ENCODE results near the gene BEST2. TPM values are rescaled to one million over a fixed set of nuclear protein-coding genes. Genes with fewer than 3 reads are reported as not detected.

BEST2 gene
- total RNA-seq, 1 experiment from 2014 or later = 0.10 TPM

- ChIA-PET CTCF (interaction anchor here (0.5 to 1.0 kb wide), 2 partner anchors 10 to 54 kb away, joined by 3 to 5 read pairs; no protein-coding TSS in a partner anchor), POLR2A (interaction anchor here (1.1 kb wide), 1 partner anchor 21 kb away, joined by 3 read pairs; the partner anchor contains the start of gene JUNB), RAD21 (ENCODE audit: low non-redundant PET in 1 of 2, low total read pairs in 2 of 2, uncharacterized antibody in 2 of 2, unreplicated experiment in 2 of 2) (no interaction called here)
- H4K20me1 ChIP-seq (ENCODE audit: insufficient read depth) = no peaks in the 10 kb centered on the region
- H2AFZ ChIP-seq (ENCODE audit: low read depth, low read length, poor library complexity, severe bottlenecking) = no peak overlapping the region
- no peak for TF ChIP-seq ZNF274 (IDR thresholded peaks at IDR 0.05; ENCODE audit: low read depth, low read length)
- no peak for TF ChIP-seq POLR2AphosphoS5 (IDR thresholded peaks at IDR 0.05; ENCODE audit: low read depth, low read length)
- TF ChIP-seq ATF3 (IDR thresholded peaks at IDR 0.05) = no peak
- no peak for TF ChIP-seq CTCF (IDR thresholded peaks at IDR 0.05 in 2 of 3, conservative IDR thresholded peaks at IDR 0.05 in 1 of 3; ENCODE audit: borderline replicate concordance in 1 of 3, insufficient read depth in 1 of 3, low read depth in 2 of 3, low read length in 2 of 3)
- TF ChIP-seq EZH2 (IDR thresholded peaks at IDR 0.05) = no peak
- no peak for TF ChIP-seq SRF (IDR thresholded peaks at IDR 0.05; ENCODE audit: low read depth)
- no peak for TF ChIP-seq REST (IDR thresholded peaks at IDR 0.05; ENCODE audit: low read depth)
- TF ChIP-seq CBX3 (IDR thresholded peaks at IDR 0.05; ENCODE audit: low read depth) = no peak
- no peak for TF ChIP-seq YY1 (IDR thresholded peaks at IDR 0.05; ENCODE audit: extremely low read depth, insufficient replicate concordance, low read depth, low read length)
- TF ChIP-seq POLR2A (IDR thresholded peaks at IDR 0.05; ENCODE audit: borderline replicate concordance, extremely low read depth, insufficient read depth, insufficient read length) = no peak
- no peak for TF ChIP-seq EGR1 (IDR thresholded peaks at IDR 0.05; ENCODE audit: low read depth)
- no peak for TF ChIP-seq SP1 (IDR thresholded peaks at IDR 0.05; ENCODE audit: low read depth)
- no peak for TF ChIP-seq MAX (IDR thresholded peaks at IDR 0.05)
- TF ChIP-seq SIN3A (IDR thresholded peaks at IDR 0.05; ENCODE audit: low read depth) = no peak
- no peak for TF ChIP-seq ZFX (IDR thresholded peaks at IDR 0.05)
- no peak for DNase-seq (ENCODE audit: low read depth, low spot score)
- peaks cover 6% of the 10 kb centered on the region; the same call in 1 of the 2 replicates for H3K79me2 ChIP-seq (ENCODE audit: insufficient read depth, low read length)
- no peaks in the 10 kb centered on the region for H3K27me3 ChIP-seq (ENCODE audit: insufficient read depth, low read length)
- no peak for ATAC-seq
- no peaks in the 10 kb centered on the region for H3K9me2 ChIP-seq (ENCODE audit: insufficient read depth)
- no peak overlapping the region for H3K27ac ChIP-seq (ENCODE audit: low read depth, low read length)
- no peak overlapping the region for H3K4me2 ChIP-seq (ENCODE audit: low read length)
- no peaks in the 10 kb centered on the region for H3K9me3 ChIP-seq (ENCODE audit: control insufficient read depth in 1 of 2, insufficient read depth in 1 of 2, low read depth in 1 of 2, low read length in 2 of 2)
- intact Hi-C loops (cut with micrococcal nuclease) = no loop called here
- H3K4me3 ChIP-seq (replicated peaks in 1 of 2; ENCODE audit: low read depth in 1 of 2, low read length in 2 of 2) = no peak overlapping the region
- peaks cover 19 to 40% of the 10 kb centered on the region in 2 experiments for H3K4me1 ChIP-seq (ENCODE audit: control insufficient read depth in 1 of 2, insufficient read depth in 2 of 2, low read length in 2 of 2)
- no TSS peak for BruUV-seq (replicated peaks)
- H3K9ac ChIP-seq (ENCODE audit: low read length) = no peak overlapping the region
- H3K36me3 ChIP-seq (ENCODE audit: control insufficient read depth in 1 of 2, insufficient read depth in 2 of 2, low read length in 2 of 2) = peaks cover 0 to 9% of the 10 kb centered on the region in 2 experiments; a peak in 2 of 4 replicates
These were observed 19.3 kb downstream of the BEST2 start for GRCh38 chr19:12770922-12771321.

Data from HCT116 (cell line).